HEK293 (cell line): ENCODE data around the gene ELFN1.

Source experiments
- CTCF ChIA-PET: fragments of 350-600 bp; formaldehyde crosslinking; extraction: SDS; loops from one replicate; lab custom pipeline; 2021; ENCODE audit warnings: antibody characterized with exemption; lab: Yijun Ruan, JAX
- POLR2A ChIA-PET: fragments of 300-600 bp; formaldehyde crosslinking; extraction: SDS; loops from one replicate; lab custom pipeline; 2020; ENCODE audit warnings: antibody characterized with exemption, inconsistent platforms; lab: Yijun Ruan, JAX
- H3K27ac ChIP-seq: fragments of 200-500 bp; sonication (Bioruptor generic); 2 replicates; pipeline ENCODE4 v1.5.1; 2014; ENCODE audit warnings: low read depth, low read length, control low read depth, inconsistent platforms; ENCODE audit errors: extremely low read depth
- H3K36me3 ChIP-seq, 2 experiments: fragments of 200-500 bp in 1 of 2; sonication (Bioruptor generic) in 1 of 2; 1 replicate in 1 of 2; 2 replicates in 1 of 2; pipeline ENCODE4 v1.5.1; 2014 to 2017; ENCODE audit warnings: inconsistent platforms in 2 of 2, low read length in 2 of 2; ENCODE audit not compliant: control insufficient read depth in 2 of 2, insufficient read depth in 1 of 2
- H3K4me1 ChIP-seq: fragments of 200-500 bp; sonication (Bioruptor generic); 2 replicates; pipeline ENCODE4 v1.5.1; 2014; ENCODE audit warnings: mild to moderate bottlenecking, low read length, inconsistent platforms; ENCODE audit not compliant: control insufficient read depth, insufficient read depth
- H3K4me3 ChIP-seq: 2 replicates; pipeline ENCODE4 v1.5.1; 2011; ENCODE audit warnings: low read depth, mild to moderate bottlenecking, control low read depth, low read length, moderate library complexity
- H3K9me3 ChIP-seq: fragments of 200-500 bp; sonication (Bioruptor generic); 2 replicates; pipeline ENCODE4 v1.5.1; 2014; ENCODE audit warnings: low read depth, low read length, inconsistent platforms; ENCODE audit not compliant: control insufficient read depth, insufficient read depth
- GFI1B ChIP-seq: fragments of 450-650 bp; formaldehyde crosslinking; IDR thresholded peaks from 2 replicates; pipeline ENCODE4 v1.5.1; 2016; ENCODE audit warnings: missing biosample characterization, missing genetic modification characterization
- GLIS2 ChIP-seq: fragments of 450-650 bp; formaldehyde crosslinking; IDR thresholded peaks from 2 replicates; pipeline ENCODE4 v1.5.1; 2016; ENCODE audit warnings: missing biosample characterization, missing genetic modification characterization
- PBX3 ChIP-seq: sonication (generic); formaldehyde crosslinking; IDR thresholded peaks from 2 replicates; pipeline ENCODE4 v1.8.1; 2022; ENCODE audit warnings: mild to moderate bottlenecking, moderate library complexity, missing genetic modification reagents
- PRDM2 ChIP-seq: fragments of 450-650 bp; formaldehyde crosslinking; IDR thresholded peaks from 2 replicates; pipeline ENCODE4 v1.5.1; 2016; ENCODE audit warnings: missing biosample characterization, missing genetic modification characterization, borderline replicate concordance
- ZBTB1 ChIP-seq: fragments of 450-650 bp; formaldehyde crosslinking; IDR thresholded peaks from 2 replicates; pipeline ENCODE4 v1.5.1; 2016; ENCODE audit warnings: missing biosample characterization, missing genetic modification characterization
- ZBTB11 ChIP-seq: fragments of 450-650 bp; formaldehyde crosslinking; conservative IDR thresholded peaks from 2 replicates; pipeline ENCODE4 v1.5.1; 2016; ENCODE audit warnings: low read depth, missing biosample characterization, missing genetic modification characterization
- ZBTB17 ChIP-seq: fragments of 450-650 bp; formaldehyde crosslinking; IDR thresholded peaks from 2 replicates; pipeline ENCODE4 v1.5.1; 2016; ENCODE audit warnings: missing biosample characterization, missing genetic modification characterization
- ZBTB8A ChIP-seq: fragments of 450-650 bp; formaldehyde crosslinking; IDR thresholded peaks from 2 replicates; pipeline ENCODE4 v1.5.1; 2016; ENCODE audit warnings: missing biosample characterization, missing genetic modification characterization
- ZFHX2 ChIP-seq: fragments of 450-650 bp; formaldehyde crosslinking; conservative IDR thresholded peaks from 2 replicates; pipeline ENCODE4 v1.5.1; 2016; ENCODE audit warnings: missing biosample characterization, missing genetic modification characterization
- ZNF138 ChIP-seq: fragments of 450-650 bp; formaldehyde crosslinking; IDR thresholded peaks from 2 replicates; pipeline ENCODE4 v1.5.1; 2016; ENCODE audit warnings: missing biosample characterization, missing genetic modification characterization, borderline replicate concordance
- ZNF248 ChIP-seq: fragments of 450-650 bp; formaldehyde crosslinking; IDR thresholded peaks from 2 replicates; pipeline ENCODE4 v1.5.1; 2017; ENCODE audit warnings: missing biosample characterization, missing genetic modification characterization
- ZNF544 ChIP-seq: fragments of 450-650 bp; formaldehyde crosslinking; IDR thresholded peaks from 2 replicates; pipeline ENCODE4 v1.5.0; 2017; ENCODE audit warnings: missing biosample characterization, missing genetic modification characterization
- ZNF623 ChIP-seq: fragments of 450-650 bp; formaldehyde crosslinking; IDR thresholded peaks from 2 replicates; pipeline ENCODE4 v1.5.1; 2016; ENCODE audit warnings: missing biosample characterization, missing genetic modification characterization
- ZNF658 ChIP-seq: fragments of 450-650 bp; formaldehyde crosslinking; IDR thresholded peaks from 2 replicates; pipeline ENCODE4; 2016; ENCODE audit warnings: missing biosample characterization, missing genetic modification characterization
- ZNF670 ChIP-seq: fragments of 450-650 bp; formaldehyde crosslinking; IDR thresholded peaks from 2 replicates; pipeline ENCODE4 v1.5.1; 2016; ENCODE audit warnings: missing biosample characterization, missing genetic modification characterization, low read depth
- ZNF785 ChIP-seq: fragments of 450-650 bp; formaldehyde crosslinking; IDR thresholded peaks from 2 replicates; pipeline ENCODE4 v1.5.1; 2016; ENCODE audit warnings: missing biosample characterization, missing genetic modification characterization

Gene ELFN1

GRCh38 chr7:1669954-1670893, at the start of gene ELFN1 (continued):
- TF ChIP-seq PBX3 (CRISPR knock-in tag) = no peak; the same call in 1 of the 2 replicates
- no peak for TF ChIP-seq ZNF658 (tag by site-specific recombination)
- TF ChIP-seq ZNF248 (tag by site-specific recombination) = no peak
- no peak for TF ChIP-seq ZNF138
- no peak for TF ChIP-seq ZBTB11 (tag by site-specific recombination)
- TF ChIP-seq ZFHX2 = peak; percentile 62
- TF ChIP-seq GFI1B (tag by site-specific recombination) = no peak
- no peak for TF ChIP-seq PRDM2 (tag by site-specific recombination)
- TF ChIP-seq GLIS2 = peak; percentile 63
- TF ChIP-seq ZNF785 (tag by site-specific recombination) = no peak
- TF ChIP-seq ZNF670 (tag by site-specific recombination) = no peak
- TF ChIP-seq ZNF623 (tag by site-specific recombination) = no peak
- peak; percentile 59 for TF ChIP-seq ZBTB8A

- ChIA-PET CTCF (interaction anchor here (0.7 kb wide), 1 partner anchor 116 kb away, joined by 4 read pairs; no protein-coding TSS in a partner anchor), POLR2A (no interaction called here)
- Histone ChIP-seq H3K9me3 (no peaks in the 10 kb centered on the region), H3K4me3 (no peak overlapping the region), H3K27ac (no peak overlapping the region), H3K36me3 (no peaks in the 10 kb centered on the region)
- TF ChIP-seq ZNF544 (no peak), ZBTB1 (tag by site-specific recombination) (no peak), ZBTB17 (no peak)
- TF ChIP-seq, all 188 proteins: peak for 0
- no peaks in the 10 kb centered on the region for H3K4me1 ChIP-seq
These were observed 49.2 kb upstream of the ELFN1 start for GRCh38 chr7:1620835-1621234.
